ENCODE results near the gene TMEM150C.

The TMEM150C gene

GRCh38 chr4:82469791-82470345 is 91.9 kb downstream of the TMEM150C start:
- DNase-seq = no peak

GRCh38 chr4:82467471-82467870 is 94.3 kb downstream of the TMEM150C start:
- DNase-seq = no peak

- DNase-seq = no peak
Measured at GRCh38 chr4:82463221-82463620, 98.6 kb downstream of the TMEM150C start.

- peak; percentile 84 to 85 for DNase-seq
Measured at GRCh38 chr4:82462415-82462831, 99.4 kb downstream of the TMEM150C start.

GRCh38 chr4:82461710-82462109 is 100.1 kb downstream of the TMEM150C start:
- no peak for DNase-seq

- DNase-seq = no peak
Measured at GRCh38 chr4:82458729-82459128, 103.1 kb downstream of the TMEM150C start.

GRCh38 chr4:82457266-82457665 is 104.5 kb downstream of the TMEM150C start:
- no peak for DNase-seq

- DNase-seq = no peak
Measured at GRCh38 chr4:82452026-82452425, 109.8 kb downstream of the TMEM150C start.

GRCh38 chr4:82450966-82451755 is 110.6 kb downstream of the TMEM150C start:
- no peak for DNase-seq

- no peak for DNase-seq
Measured at GRCh38 chr4:82447886-82448285, 113.9 kb downstream of the TMEM150C start.

GRCh38 chr4:82439088-82439487 is 122.7 kb downstream of the TMEM150C start:
- DNase-seq = no peak

GRCh38 chr4:82437285-82438005 is 124.3 kb downstream of the TMEM150C start:
- DNase-seq = no peak

GRCh38 chr4:82436780-82437179 is 125.0 kb downstream of the TMEM150C start:
- no peak for DNase-seq

- no peak for DNase-seq
Measured at GRCh38 chr4:82436130-82436529, 125.7 kb downstream of the TMEM150C start.

GRCh38 chr4:82434949-82435348 is 126.8 kb downstream of the TMEM150C start:
- no peak for DNase-seq

- DNase-seq = no peak
Measured at GRCh38 chr4:82433791-82434190, 128.0 kb downstream of the TMEM150C start.
